Motor neuron (in vitro differentiated cells): Measurements from ENCODE around the gene SLC6A6. TPM values are rescaled to one million over a fixed set of nuclear protein-coding genes. Genes with fewer than 3 reads are reported as not detected.
"Not testable (repeated sequence)": the region's sequence is repeated elsewhere in the genome, so short reads cannot be mapped to it uniquely, and the experiment has no call there.

ENCODE experiments used
- ATAC-seq, 8 experiments: fragments of 200-7000 bp; cut with Tn5 transposase; replicated peaks in 6 of 8; 2 replicates each; pipeline ENCODE4 v1.8.0; 2021; ENCODE audit warnings: mild to moderate bottlenecking in 8 of 8, moderate library complexity in 8 of 8
- H3K27ac ChIP-seq, 2 donors: fragments of 250-450 bp; sonication (Bioruptor Pico); 2 replicates each; pipeline ENCODE4 v1.9.0; 2021; ENCODE audit warnings: antibody characterized with exemption in 2 of 2, mild to moderate bottlenecking in 2 of 2, moderate library complexity in 1 of 2
- H3K4me1 ChIP-seq, 2 donors: fragments of 250-450 bp; sonication (Bioruptor Pico); replicated peaks in 1 of 2; 2 replicates each; pipeline ENCODE4 v1.6.1; 2021; ENCODE audit warnings: antibody characterized with exemption in 2 of 2, mild to moderate bottlenecking in 2 of 2, moderate library complexity in 1 of 2
- H3K4me3 ChIP-seq, 5 donors: fragments of 250-450 bp; sonication (Bioruptor Pico); 2 replicates each; pipeline ENCODE4 v1.9.0; 2021; ENCODE audit warnings: antibody characterized with exemption in 5 of 5, mild to moderate bottlenecking in 5 of 5, moderate library complexity in 4 of 5
- WGBS, 10 experiments: fragments of 450-650 bp; shearing (Covaris generic); methylation state at CpG; one replicate each; pipeline ENCODE4 v1.0.0; 2022; 5-methylcytosine and 5-hydroxymethylcytosine counted together
- in situ Hi-C, 9 experiments: fragments of 400-800 bp; cut with MboI; loops; one replicate each; pipeline ENCODE4 v1.15.0; 2021; ENCODE audit warnings: low sequenced_read_pairs in 9 of 9, low pct_unique_long_range_greater_than_20kb in 2 of 9; ENCODE audit not compliant: unreplicated experiment in 9 of 9
- total RNA-seq, 8 experiments: library from RNA; unstranded; fragments of 300-600 nt; gene quantifications; 2 replicates each; pipeline versions ENCODE4 v1.2.3 to v1.2.4, GENCODE V29; 2022

Gene SLC6A6
- total RNA-seq, 8 experiments from 2014 or later = 5.6 to 53.5 (median 8.3) TPM

GRCh38 chr3:14510838-14511622 is 108.6 kb downstream of the SLC6A6 start:
- no peak for ATAC-seq

GRCh38 chr3:14511623-14512280 is 109.3 kb downstream of the SLC6A6 start:
- H3K4me1 ChIP-seq = peaks cover 2 to 7% of the 10 kb centered on the region in 2 donors
- WGBS, 10 experiments = 20 to 80% (median 60%) methylated on average over 2 to 7 of the region's 12 CpGs; no CpG with 5 or more reads in 3 of the 10 experiments
- H3K27ac ChIP-seq = no peak overlapping the region
- peak in 3 of 8 experiments; percentile 6 to 17 (median 9) for ATAC-seq
- in situ Hi-C loops = loop anchor here in 4 of 9 experiments (25.0 kb wide), 2 partner anchors 376 to 401 kb away; no protein-coding TSS in a partner anchor
- H3K4me3 ChIP-seq = no peak overlapping the region

More at GRCh38 chr3:14510838-14511622, 108.6 kb downstream of the SLC6A6 start:
- 67 to 100% (median 87%) methylated on average over 1 to 15 of the region's 23 CpGs; no CpG with 5 or more reads in 6 of the 10 experiments for WGBS, 10 experiments
- H3K27ac ChIP-seq = no peak overlapping the region
- no peak overlapping the region for H3K4me3 ChIP-seq
- in situ Hi-C loops = loop anchor here in 4 of 9 experiments (25.0 kb wide), 2 partner anchors 376 to 401 kb away; no protein-coding TSS in a partner anchor
- peaks cover 2 to 7% of the 10 kb centered on the region in 2 donors for H3K4me1 ChIP-seq

- 69 to 94% (median 91%) methylated on average over 3 to 12 of the region's 19 CpGs; no CpG with 5 or more reads in 4 of the 10 experiments for WGBS, 10 experiments
- Histone ChIP-seq H3K4me3 (no peak overlapping the region), H3K27ac (no peak overlapping the region), H3K4me1 (peaks cover 2 to 7% of the 10 kb centered on the region in 2 donors)
- in situ Hi-C loops = loop anchor here in 4 of 9 experiments (25.0 kb wide), 2 partner anchors 375 to 400 kb away; no protein-coding TSS in a partner anchor
- no peak for ATAC-seq
Measured at GRCh38 chr3:14512281-14512941, 110.0 kb downstream of the SLC6A6 start.

GRCh38 chr3:14512942-14513327 is 110.5 kb downstream of the SLC6A6 start:
- ATAC-seq = no peak
- H3K4me1 ChIP-seq = peaks cover 2 to 7% of the 10 kb centered on the region in 2 donors
- 40 to 100% (median 96%) methylated on average over 1 to 4 of the region's 9 CpGs; no CpG with 5 or more reads in 5 of the 10 experiments for WGBS, 10 experiments
- no peak overlapping the region for H3K27ac ChIP-seq
- in situ Hi-C loops = loop anchor here in 4 of 9 experiments (25.0 kb wide), 2 partner anchors 374 to 399 kb away; no protein-coding TSS in a partner anchor
- H3K4me3 ChIP-seq = no peak overlapping the region

GRCh38 chr3:14513566-14514322 is 111.3 kb downstream of the SLC6A6 start:
- 50 to 100% (median 85%) methylated on average over 1 to 5 of the region's 18 CpGs; no CpG with 5 or more reads in 3 of the 10 experiments for WGBS, 10 experiments
- in situ Hi-C loops = loop anchor here in 4 of 9 experiments (25.0 kb wide), 2 partner anchors 374 to 399 kb away; no protein-coding TSS in a partner anchor
- ATAC-seq = no peak
- no peak overlapping the region for H3K27ac ChIP-seq
- H3K4me1 ChIP-seq = peaks cover 2 to 7% of the 10 kb centered on the region in 2 donors
- no peak overlapping the region for H3K4me3 ChIP-seq

GRCh38 chr3:14514323-14514720 is 111.9 kb downstream of the SLC6A6 start:
- Histone ChIP-seq H3K27ac (no peak overlapping the region), H3K4me1 (peaks cover 0 to 4% of the 10 kb centered on the region in 2 donors), H3K4me3 (no peak overlapping the region)
- in situ Hi-C loops = loop anchor here in 4 of 9 experiments (25.0 kb wide), 2 partner anchors 373 to 398 kb away; no protein-coding TSS in a partner anchor
- WGBS, 10 experiments = 57 to 93% (median 68%) methylated on average over 2 to 3 of the region's 17 CpGs; no CpG with 5 or more reads in 5 of the 10 experiments
- no peak for ATAC-seq

GRCh38 chr3:14515526-14515925 is 113.1 kb downstream of the SLC6A6 start:
- WGBS, 10 experiments = 55 to 100% (median 92%) methylated on average over 2 to 10 of the region's 11 CpGs; no CpG with 5 or more reads in 2 of the 10 experiments
- H3K27ac ChIP-seq, ATAC-seq, H3K4me3 ChIP-seq, H3K4me1 ChIP-seq: not testable (repeated sequence)
- in situ Hi-C loops = loop anchor here in 4 of 9 experiments (25.0 kb wide), 2 partner anchors 372 to 397 kb away; no protein-coding TSS in a partner anchor

- WGBS, 10 experiments = 32 to 100% (median 65%) methylated on average over 1 to 4 of the region's 13 CpGs; no CpG with 5 or more reads in 1 of the 10 experiments
- peak in 1 of 8 experiments; percentile 10 for ATAC-seq
- Histone ChIP-seq H3K27ac (no peak overlapping the region), H3K4me1 (peaks cover 0 to under 1% of the 10 kb centered on the region in 2 donors), H3K4me3 (no peak overlapping the region)
- in situ Hi-C loops = loop anchor here in 4 of 9 experiments (25.0 kb wide), 2 partner anchors 370 to 395 kb away; no protein-coding TSS in a partner anchor
Measured at GRCh38 chr3:14516738-14517345, 114.4 kb downstream of the SLC6A6 start.

- WGBS, 10 experiments = 59 to 93% (median 75%) methylated on average over 2 to 7 of the region's 22 CpGs; no CpG with 5 or more reads in 4 of the 10 experiments
- H3K27ac ChIP-seq = no peak overlapping the region
- in situ Hi-C loops = loop anchor here in 4 of 9 experiments (25.0 kb wide), 2 partner anchors 369 to 394 kb away; no protein-coding TSS in a partner anchor
- ATAC-seq = peak in 3 of 8 experiments; percentile 10 to 39 (median 23)
- no peaks in the 10 kb centered on the region for H3K4me1 ChIP-seq
- no peak overlapping the region for H3K4me3 ChIP-seq
Measured at GRCh38 chr3:14517601-14518431, 115.4 kb downstream of the SLC6A6 start.

- ATAC-seq = no peak
- 90 to 100% (median 96%) methylated on average over 1 to 6 of the region's 7 CpGs; no CpG with 5 or more reads in 6 of the 10 experiments for WGBS, 10 experiments
- Histone ChIP-seq H3K27ac (no peak overlapping the region), H3K4me3 (no peak overlapping the region), H3K4me1 (no peaks in the 10 kb centered on the region)
- in situ Hi-C loops = loop anchor here in 4 of 9 experiments (25.0 kb wide), 2 partner anchors 369 to 394 kb away; no protein-coding TSS in a partner anchor
Measured at GRCh38 chr3:14518432-14518802, 116.0 kb downstream of the SLC6A6 start.
